ENCODE measurements around the gene PPFIBP1.

PPFIBP1 gene

GRCh38 chr12:27513155-27513824 is 10.7 kb upstream of the PPFIBP1 start:
- no peak for DNase-seq

GRCh38 chr12:27515671-27516070 is 8.3 kb upstream of the PPFIBP1 start:
- no peak for DNase-seq

GRCh38 chr12:27516625-27517024 is 7.4 kb upstream of the PPFIBP1 start:
- DNase-seq, result no peak

- DNase-seq, result no peak
Measured at GRCh38 chr12:27517546-27517945, 6.5 kb upstream of the PPFIBP1 start.

GRCh38 chr12:27517961-27518665 is 5.9 kb upstream of the PPFIBP1 start:
- DNase-seq, result no peak

- DNase-seq, result no peak
Measured at GRCh38 chr12:27521066-27521465, 2.9 kb upstream of the PPFIBP1 start.

GRCh38 chr12:27521981-27522380 is 2.0 kb upstream of the PPFIBP1 start:
- no peak for DNase-seq

GRCh38 chr12:27523305-27523641 is 733 bp upstream of the PPFIBP1 start:
- peak in 1 of 2 experiments; percentile 48 for DNase-seq

GRCh38 chr12:27524494-27524835 is 459 bp downstream of the PPFIBP1 start:
- no peak for DNase-seq

GRCh38 chr12:27524839-27525753 is 1.1 kb downstream of the PPFIBP1 start:
- DNase-seq, result peak in 1 of 2 experiments; percentile 27

- DNase-seq, result no peak
Measured at GRCh38 chr12:27527512-27527911, 3.5 kb downstream of the PPFIBP1 start.

GRCh38 chr12:27528788-27529187 is 4.8 kb downstream of the PPFIBP1 start:
- no peak for DNase-seq

- peak in 1 of 2 experiments; percentile 23 for DNase-seq
Measured at GRCh38 chr12:27530157-27530922, 6.3 kb downstream of the PPFIBP1 start.

GRCh38 chr12:27531896-27532295 is 7.9 kb downstream of the PPFIBP1 start:
- DNase-seq, result no peak

GRCh38 chr12:27534060-27534764 is 10.2 kb downstream of the PPFIBP1 start:
- no peak for DNase-seq

- DNase-seq, result no peak
Measured at GRCh38 chr12:27534765-27535161, 10.8 kb downstream of the PPFIBP1 start.

GRCh38 chr12:27535318-27535717 is 11.3 kb downstream of the PPFIBP1 start:
- no peak for DNase-seq

- DNase-seq, result no peak
Measured at GRCh38 chr12:27537855-27538675, 14.1 kb downstream of the PPFIBP1 start.

GRCh38 chr12:27539191-27539631 is 15.2 kb downstream of the PPFIBP1 start:
- no peak for DNase-seq

GRCh38 chr12:27541031-27541719 is 17.2 kb downstream of the PPFIBP1 start:
- DNase-seq, result no peak

GRCh38 chr12:27542628-27543027 is 18.6 kb downstream of the PPFIBP1 start:
- DNase-seq, result no peak
